H1 (cell line): ENCODE results near the gene FHIT. TPM values are rescaled to one million over a fixed set of nuclear protein-coding genes. Genes with fewer than 3 reads are reported as not detected.

Experiments used
- CTCF ChIA-PET: fragments of 300-600 bp; sonication (Branson Sonifier 250); formaldehyde crosslinking; loops from one replicate; lab custom pipeline; 2021; ENCODE audit not compliant: partially characterized antibody; lab: Charles Lee
- POLR2A ChIA-PET: fragments of 300-600 bp; sonication (Branson Sonifier 250); formaldehyde crosslinking; loops from one replicate; lab custom pipeline; 2021; ENCODE audit warnings: inconsistent platforms; ENCODE audit not compliant: partially characterized antibody; lab: Charles Lee
- DNase-seq, 2 experiments: peaks; one replicate each; pipeline versions ENCODE4 v3.0.0 to v3.0.0-alpha.2; 2010 to 2022; ENCODE audit warnings: low spot score in 2 of 2, low read depth in 1 of 2, mixed read lengths in 1 of 2
- FAIRE-seq: peaks from 2 replicates; lab custom pipeline; 2011; peaks lifted over from hg19 to GRCh38; lab: Jason Lieb, UNC
- H2AFZ ChIP-seq: 2 replicates; pipeline ENCODE4 v1.8.1; 2012; ENCODE audit warnings: low read length, inconsistent platforms
- H2AK5ac ChIP-seq: 2 replicates; pipeline ENCODE4 v1.6.1; 2013; ENCODE audit warnings: low read depth, low read length
- H2BK120ac ChIP-seq: replicated peaks from 2 replicates; pipeline ENCODE3; 2013; ENCODE audit warnings: low read depth, low read length, inconsistent platforms
- H2BK12ac ChIP-seq: 2 replicates; pipeline ENCODE4 v1.6.1; 2013; ENCODE audit warnings: low read depth, low read length
- H2BK15ac ChIP-seq: 2 replicates; pipeline ENCODE4 v1.6.1; 2013; ENCODE audit warnings: low read length
- H2BK20ac ChIP-seq: 2 replicates; pipeline ENCODE4 v1.6.1; 2013; ENCODE audit warnings: low read length
- H2BK5ac ChIP-seq: 2 replicates; pipeline ENCODE4 v1.6.1; 2013; ENCODE audit warnings: low read depth, low read length
- H3K14ac ChIP-seq: 2 replicates; pipeline ENCODE4 v1.6.1; 2013; ENCODE audit warnings: inconsistent platforms; ENCODE audit not compliant: insufficient read length
- H3K18ac ChIP-seq: 2 replicates; pipeline ENCODE4 v1.6.1; 2013; ENCODE audit warnings: low read length; ENCODE audit errors: extremely low read depth
- H3K23ac ChIP-seq: 2 replicates; pipeline ENCODE4 v1.6.1; 2013; ENCODE audit warnings: inconsistent platforms; ENCODE audit not compliant: insufficient read length
- H3K23me2 ChIP-seq: 2 replicates; pipeline ENCODE4 v1.6.1; 2013; ENCODE audit warnings: low read depth, low read length
- H3K27ac ChIP-seq: 2 replicates; pipeline ENCODE4 v1.6.1; 2011; ENCODE audit warnings: low read depth, low read length, inconsistent platforms
- H3K27me3 ChIP-seq, 4 experiments: replicated peaks in 1 of 4; 1 replicate in 1 of 4; 2 replicates in 3 of 4; pipeline versions ENCODE4 v1.6.1 to v1.8.1; 2011 to 2013; ENCODE audit warnings: low read length in 3 of 4, mild to moderate bottlenecking in 3 of 4, inconsistent platforms in 2 of 4, mixed read lengths in 2 of 4, moderate library complexity in 1 of 4; ENCODE audit not compliant: control insufficient read depth in 3 of 4, insufficient read depth in 3 of 4; ENCODE audit errors: extremely low read depth in 1 of 4
- H3K36me3 ChIP-seq, 4 experiments: 2 replicates each; pipeline versions ENCODE4 v1.6.1 to v1.8.1; 2011 to 2013; ENCODE audit warnings: mild to moderate bottlenecking in 4 of 4, low read length in 3 of 4, moderate library complexity in 2 of 4, control low read depth in 1 of 4, inconsistent platforms in 1 of 4; ENCODE audit not compliant: insufficient read depth in 4 of 4, control insufficient read depth in 2 of 4
- H3K4ac ChIP-seq: replicated peaks from 2 replicates; pipeline ENCODE3; 2013; ENCODE audit warnings: low read length, low read depth, mixed read lengths, inconsistent platforms; ENCODE audit not compliant: insufficient read length
- H3K4me1 ChIP-seq, 4 experiments: replicated peaks in 1 of 4; 1 replicate in 1 of 4; 2 replicates in 3 of 4; pipeline versions ENCODE4 v1.6.1 to v1.8.1; 2011 to 2013; ENCODE audit warnings: low read length in 3 of 4, inconsistent platforms in 2 of 4, mixed read lengths in 1 of 4; ENCODE audit not compliant: insufficient read depth in 4 of 4, control insufficient read depth in 3 of 4
- H3K4me2 ChIP-seq, 2 experiments: 2 replicates each; pipeline versions ENCODE4 v1.6.1 to v1.8.1; 2011 to 2013; ENCODE audit warnings: low read depth in 2 of 2, low read length in 2 of 2, control low read depth in 1 of 2, inconsistent platforms in 1 of 2, mild to moderate bottlenecking in 1 of 2; ENCODE audit not compliant: insufficient read depth in 1 of 2
- H3K4me3 ChIP-seq, 4 experiments: fragments of 200-600, 300-600 bp in 1 of 4; sonication (generic), shearing (Covaris generic), sonication (Bioruptor Twin) in 1 of 4; 2 replicates each; pipeline versions ENCODE4 v1.5.1 to v1.8.1; 2011 to 2016; ENCODE audit warnings: low read length in 4 of 4, low read depth in 3 of 4, control low read depth in 2 of 4, inconsistent platforms in 2 of 4, mild to moderate bottlenecking in 2 of 4, mixed read lengths in 1 of 4, moderate library complexity in 1 of 4; ENCODE audit not compliant: insufficient read depth in 2 of 4; ENCODE audit errors: extremely low read depth in 1 of 4
- H3K56ac ChIP-seq: replicated peaks from 2 replicates; pipeline ENCODE3; 2013; ENCODE audit warnings: low read depth, mild to moderate bottlenecking, mixed read lengths, low read length, inconsistent platforms; ENCODE audit not compliant: insufficient read length
- H3K79me1 ChIP-seq: 2 replicates; pipeline ENCODE4 v1.6.1; 2013; ENCODE audit warnings: low read depth, low read length, control low read depth
- H3K79me2 ChIP-seq, 2 experiments: 2 replicates each; pipeline versions ENCODE4 v1.6.1 to v1.8.1; 2012 to 2013; ENCODE audit warnings: low read length in 2 of 2, mild to moderate bottlenecking in 2 of 2, inconsistent platforms in 1 of 2; ENCODE audit not compliant: insufficient read depth in 2 of 2, control insufficient read depth in 1 of 2
- H3K9ac ChIP-seq, 4 experiments: replicated peaks in 1 of 4; 1 replicate in 1 of 4; 2 replicates in 3 of 4; pipeline versions ENCODE4 v1.6.1 to v1.8.1; 2011 to 2013; ENCODE audit warnings: low read depth in 3 of 4, low read length in 3 of 4, control low read depth in 2 of 4, mild to moderate bottlenecking in 2 of 4, moderate library complexity in 2 of 4, inconsistent platforms in 1 of 4; ENCODE audit errors: extremely low read depth in 1 of 4
- H3K9me3 ChIP-seq, 2 experiments: 2 replicates each; pipeline versions ENCODE4 v1.6.1 to v1.8.1; 2012 to 2013; ENCODE audit warnings: mild to moderate bottlenecking in 2 of 2, moderate library complexity in 2 of 2, control low read depth in 1 of 2, inconsistent platforms in 1 of 2, low read depth in 1 of 2, low read length in 1 of 2, mixed read lengths in 1 of 2; ENCODE audit not compliant: insufficient read depth in 2 of 2
- H4K20me1 ChIP-seq, 2 experiments: replicated peaks in 1 of 2; 2 replicates each; pipeline versions ENCODE3 to v1.8.1; 2011 to 2013; ENCODE audit warnings: inconsistent platforms in 2 of 2, low read length in 2 of 2, mild to moderate bottlenecking in 1 of 2; ENCODE audit not compliant: insufficient read depth in 2 of 2, control insufficient read depth in 1 of 2
- H4K5ac ChIP-seq: 2 replicates; pipeline ENCODE4 v1.6.1; 2013; ENCODE audit warnings: low read length, low read depth, mixed read lengths, inconsistent platforms; ENCODE audit not compliant: insufficient read length
- H4K8ac ChIP-seq: 2 replicates; pipeline ENCODE4 v1.8.0; 2013; ENCODE audit warnings: mild to moderate bottlenecking, moderate library complexity, low read length, inconsistent platforms; ENCODE audit not compliant: insufficient read depth; ENCODE audit errors: extremely low read depth
- H4K91ac ChIP-seq: replicated peaks from 2 replicates; pipeline ENCODE3; 2013; ENCODE audit warnings: low read length, mixed read lengths, inconsistent platforms; ENCODE audit not compliant: insufficient read length
- CEBPB ChIP-seq: IDR thresholded peaks from 2 replicates; pipeline ENCODE4 v1.6.1; 2012; ENCODE audit warnings: low read depth, low read length
- E2F6 ChIP-seq: IDR thresholded peaks from 2 replicates; pipeline ENCODE4 v1.6.1; 2012; ENCODE audit warnings: inconsistent platforms
- EZH2 ChIP-seq: fragments of 200-600 bp; sonication (generic); IDR thresholded peaks from 2 replicates; pipeline ENCODE4 v1.7.1; 2012; ENCODE audit warnings: low read depth, mild to moderate bottlenecking, moderate library complexity, low read length, inconsistent platforms; ENCODE audit not compliant: severe bottlenecking
- GTF2F1 ChIP-seq: IDR thresholded peaks from 2 replicates; pipeline ENCODE4 v1.6.1; 2012; ENCODE audit warnings: low read depth, low read length, improper control_type of control experiment, borderline replicate concordance
- POLR2AphosphoS5 ChIP-seq: IDR thresholded peaks from 2 replicates; pipeline ENCODE4 v1.6.1; 2011; ENCODE audit warnings: low read depth, low read length
- SIN3A ChIP-seq, 2 experiments: IDR thresholded peaks in 1 of 2; conservative IDR thresholded peaks in 1 of 2; 2 replicates each; pipeline ENCODE4 v1.6.1; 2011 to 2012; ENCODE audit warnings: low read length in 2 of 2, improper control_type of control experiment in 1 of 2, low read depth in 1 of 2, mild to moderate bottlenecking in 1 of 2
- SIX5 ChIP-seq: IDR thresholded peaks from 2 replicates; pipeline ENCODE4 v1.6.1; 2011; ENCODE audit warnings: mild to moderate bottlenecking, low read depth, low read length
- SP4 ChIP-seq: IDR thresholded peaks from 2 replicates; pipeline ENCODE4 v1.6.1; 2012; ENCODE audit warnings: low read length, inconsistent platforms
- SUZ12 ChIP-seq: fragments of 200-600 bp; sonication (generic); IDR thresholded peaks from 2 replicates; pipeline ENCODE4 v1.6.1; 2012; ENCODE audit warnings: mild to moderate bottlenecking, inconsistent platforms, low read length, moderate library complexity, mixed read lengths
- TEAD4 ChIP-seq: IDR thresholded peaks from 2 replicates; pipeline ENCODE4 v1.6.1; 2012; ENCODE audit warnings: low read depth, low read length, inconsistent platforms, mixed read lengths
- WGBS, 2 experiments: shearing (Covaris generic) in 1 of 2; methylation state at CpG; one replicate each; pipeline versions ENCODE4 v1.1.6 to v1.1.7; 2013 to 2015; ENCODE audit warnings: low lambda C conversion rate in 2 of 2, mixed read lengths in 2 of 2, inconsistent platforms in 1 of 2, low coverage in 1 of 2, missing lambda C conversion rate in 1 of 2; ENCODE audit not compliant: insufficient replicate concordance in 2 of 2, insufficient coverage in 1 of 2, insufficient read length in 1 of 2; ENCODE audit errors: extremely low coverage in 1 of 2, missing lambda C conversion rate in 1 of 2; 5-methylcytosine and 5-hydroxymethylcytosine counted together
- polyA plus RNA-seq, 7 experiments: library from polyadenylated mRNA; depleted of rRNA in 3 of 7; stranded (reverse) in 5 of 7; unstranded in 2 of 7; fragments of >200 nt in 5 of 7; fragments of 200-250 nt in 2 of 7; gene quantifications; 1 replicate in 5 of 7; 2 replicates in 1 of 7; 4 replicates in 1 of 7; pipeline versions ENCODE4 v1.2.1 to v1.2.3, GENCODE V29; 2011 to 2013; ENCODE audit warnings: missing spikeins in 2 of 7, mixed read lengths in 2 of 7
- total RNA-seq: library from RNA; stranded (reverse); fragmentation: NEBNext Ultra II Directional; extraction: Animal tissue kit (Norgen Biotek cat#: 25700); gene quantifications from 2 replicates; pipeline ENCODE4 v1.2.1, GENCODE V29; 2021

FHIT gene
- total and polyA plus RNA-seq, 2 of the 8 experiments (the other 6 are each of a cell fraction or from before 2014, with no cell fraction given): 1.2 to 3.2 TPM

GRCh38 chr3:59777667-59778077 lies 1473.6 kb downstream of the FHIT start:
- Histone ChIP-seq H3K18ac (no peak overlapping the region), H4K8ac (no peak overlapping the region), H4K91ac (no peak overlapping the region), H3K36me3 (no peaks in the 10 kb centered on the region), H2AFZ (no peak overlapping the region), H3K14ac (no peak overlapping the region), H2BK5ac (no peak overlapping the region), H3K23ac (no peak overlapping the region), H3K79me1 (no peaks in the 10 kb centered on the region), H2BK12ac (no peak overlapping the region), H4K20me1 (no peaks in the 10 kb centered on the region), H2AK5ac (no peak overlapping the region), H3K56ac (no peak overlapping the region), H2BK20ac (no peak overlapping the region), H3K4me3 (no peak overlapping the region), H3K4me1 (no peaks in the 10 kb centered on the region), H3K4ac (no peak overlapping the region), H3K79me2 (no peaks in the 10 kb centered on the region), H4K5ac (no peak overlapping the region), H3K23me2 (no peaks in the 10 kb centered on the region), H3K9me3 (peaks cover 0 to 3% of the 10 kb centered on the region in 2 experiments; a peak in 1 of 4 replicates), H3K9ac (no peak overlapping the region), H3K4me2 (no peak overlapping the region), H3K27ac (no peak overlapping the region), H2BK120ac (no peak overlapping the region), H3K27me3 (no peaks in the 10 kb centered on the region), H2BK15ac (no peak overlapping the region)
- CTCF ChIA-PET: no interaction called here
- WGBS, 2 experiments: 95% methylated on average over 3 of the region's 3 CpGs; no CpG with 5 or more reads in 1 of the 2 experiments
- FAIRE-seq (no peak), DNase-seq (no peak)
- TF ChIP-seq SP4: no peak
- TF ChIP-seq EZH2: no peak
- TF ChIP-seq SUZ12: no peak
- TF ChIP-seq POLR2AphosphoS5: no peak
- no peak for TF ChIP-seq TEAD4
- TF ChIP-seq CEBPB: no peak
- TF ChIP-seq SIX5: no peak
- no peak for TF ChIP-seq GTF2F1
- TF ChIP-seq E2F6: no peak
- TF ChIP-seq SIN3A (conservative IDR thresholded peaks at IDR 0.05 in 1 of 2, IDR thresholded peaks at IDR 0.05 in 1 of 2; ENCODE audit: low read depth in 1 of 2, low read length in 2 of 2): no peak
- POLR2A ChIA-PET: no interaction called here
